PC-9 (cell line): Measurements from ENCODE around the gene LIMCH1. TPM values are rescaled to one million over a fixed set of nuclear protein-coding genes. Genes with fewer than 3 reads are reported as not detected.

Experiments
- BruUV-seq: library from RNA; stranded (reverse); fragments of 400-500 nt; replicated peaks from 2 replicates; lab custom pipeline; 2021; lab: Mats Ljungman, UMichigan
- CTCF ChIA-PET: fragments of 300-600 bp; sonication (Branson Sonifier 250); formaldehyde crosslinking; loops from one replicate; lab custom pipeline; 2022; ENCODE audit warnings: antibody characterized with exemption; lab: Charles Lee
- POLR2A ChIA-PET: fragments of 300-600 bp; sonication (Branson Sonifier 250); formaldehyde crosslinking; loops from one replicate; lab custom pipeline; 2022; ENCODE audit warnings: antibody characterized with exemption; ENCODE audit not compliant: unreplicated experiment; lab: Charles Lee
- DNase-seq, 2 experiments: peaks; one replicate each; pipeline versions ENCODE4 v3.0.0 to v3.0.0-alpha.2; 2015 to 2022; ENCODE audit warnings: mixed read lengths in 1 of 2
- H2AFZ ChIP-seq: fragments of 200-600 bp; sonication (generic); 2 replicates; pipeline ENCODE4 v1.8.1; 2017; ENCODE audit warnings: antibody characterized with exemption
- H3F3A ChIP-seq: fragments of 200-600 bp; sonication (generic); 2 replicates; pipeline ENCODE4 v1.8.1; 2017; ENCODE audit warnings: antibody characterized with exemption, mild to moderate bottlenecking, low read depth; ENCODE audit not compliant: insufficient read depth
- H3K27ac ChIP-seq: fragments of 200-600 bp; sonication (generic); 2 replicates; pipeline ENCODE4 v1.6.1; 2016; ENCODE audit warnings: mixed run types
- H3K27me3 ChIP-seq: fragments of 200-600 bp; sonication (generic); 2 replicates; pipeline ENCODE4 v1.6.1; 2016; ENCODE audit warnings: low read depth, mixed run types; ENCODE audit not compliant: insufficient read depth
- H3K36me3 ChIP-seq: fragments of 200-600 bp; sonication (generic); 2 replicates; pipeline ENCODE4 v1.6.1; 2016; ENCODE audit warnings: low read depth, mixed run types
- H3K4me1 ChIP-seq: fragments of 200-600 bp; sonication (generic); replicated peaks from 2 replicates; pipeline ENCODE4 v1.6.1; 2016; ENCODE audit warnings: mixed run types; ENCODE audit not compliant: insufficient read depth
- H3K4me2 ChIP-seq: fragments of 200-600 bp; sonication (generic); 2 replicates; pipeline ENCODE4 v1.6.1; 2017; ENCODE audit warnings: mixed run types
- H3K4me3 ChIP-seq: fragments of 200-600 bp; sonication (generic); 2 replicates; pipeline ENCODE4 v1.6.1; 2016; ENCODE audit warnings: mixed run types
- H3K79me2 ChIP-seq: fragments of 200-600 bp; sonication (generic); 2 replicates; pipeline ENCODE4 v1.6.1; 2017; ENCODE audit warnings: low read depth, mixed run types
- H3K9me2 ChIP-seq: fragments of 200-600 bp; sonication (generic); 2 replicates; pipeline ENCODE4 v1.8.1; 2017; ENCODE audit warnings: mild to moderate bottlenecking; ENCODE audit not compliant: insufficient read depth
- H3K9me3 ChIP-seq: fragments of 200-600 bp; sonication (generic); 2 replicates; pipeline ENCODE4 v1.8.1; 2016; ENCODE audit warnings: low read depth; ENCODE audit not compliant: insufficient read depth
- H4K20me1 ChIP-seq: fragments of 200-600 bp; sonication (generic); 2 replicates; pipeline ENCODE4 v1.8.1; 2017; ENCODE audit not compliant: insufficient read depth
- EZH2 ChIP-seq: fragments of 200-600 bp; sonication (generic); IDR thresholded peaks from 2 replicates; pipeline ENCODE4 v1.8.0; 2017; ENCODE audit warnings: antibody characterized with exemption, low read depth
- intact Hi-C: fragments of 100-400 bp; cut with micrococcal nuclease; formaldehyde crosslinking; loops from one replicate; pipeline ENCODE4 v1.10.0; 2022; ENCODE audit not compliant: unreplicated experiment
- total RNA-seq: library from RNA; stranded (reverse); gene quantifications from 2 replicates; pipeline ENCODE4 v1.2.3, GENCODE V29; 2021
- TF ChIP-seq, protein P1 (sequence below): fragments of 200-600 bp; sonication (generic); conservative IDR thresholded peaks from 2 replicates; pipeline ENCODE4 v1.6.1; 2017; ENCODE audit warnings: mixed run types, antibody characterized with exemption, mild to moderate bottlenecking, moderate library complexity

The LIMCH1 gene
- total RNA-seq, 1 experiment from 2014 or later, result 339 TPM

DNA sequence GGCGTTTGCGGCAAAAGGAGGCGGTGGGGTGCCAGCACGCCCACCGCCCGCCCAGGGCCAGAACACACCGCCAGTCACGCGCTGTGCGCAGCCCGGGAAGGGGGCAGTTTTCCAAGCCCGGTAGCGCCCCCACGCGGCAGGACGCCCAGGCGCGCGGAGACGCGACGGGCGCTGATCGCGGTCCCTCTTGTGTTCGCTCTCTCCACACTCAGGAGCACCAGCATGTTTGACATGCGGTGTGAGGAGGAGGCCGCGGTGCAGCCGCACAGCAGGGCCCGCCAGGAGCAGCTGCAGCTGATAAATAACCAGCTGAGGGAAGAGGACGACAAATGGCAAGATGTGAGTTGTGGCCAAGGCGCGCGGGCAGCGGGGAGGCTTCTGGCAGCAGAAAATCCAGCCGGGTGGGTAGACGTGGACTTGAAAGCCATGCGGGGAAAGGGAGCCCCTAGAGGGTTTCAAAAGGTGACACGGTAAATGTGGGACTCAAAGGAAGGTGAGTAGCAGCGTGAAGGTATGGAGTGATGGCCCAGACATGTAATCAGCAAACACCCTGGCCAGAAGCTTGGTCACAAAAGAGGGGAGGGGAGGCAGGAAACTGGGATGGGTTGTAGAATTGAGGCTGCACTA lies 106.4 kb downstream of the LIMCH1 start:
- Histone ChIP-seq H2AFZ (no peak overlapping the region), H3K4me2 (no peak overlapping the region), H4K20me1 (no peaks in the 10 kb centered on the region), H3K4me3 (no peak overlapping the region), H3K36me3 (peaks cover 22% of the 10 kb centered on the region; the same call in 1 of the 2 replicates), H3F3A (0 out of 2 replicates have a peak, but pooled peaks cover 3% of the 10 kb centered on the region), H3K79me2 (0 out of 2 replicates have a peak, but pooled peaks cover 3% of the 10 kb centered on the region), H3K9me2 (no peaks in the 10 kb centered on the region), H3K4me1 (no peaks in the 10 kb centered on the region), H3K27ac (no peak overlapping the region), H3K9me3 (no peaks in the 10 kb centered on the region), H3K27me3 (no peaks in the 10 kb centered on the region)
- POLR2A ChIA-PET, result interaction anchor here (0.6 kb wide), 1 partner anchor 427 kb away, joined by 3 read pairs; no protein-coding TSS in a partner anchor
- CTCF ChIA-PET, result interaction anchor here (0.7 kb wide), 1 partner anchor 493 kb away, joined by 7 read pairs; no protein-coding TSS in a partner anchor
- intact Hi-C loops, result loop anchor here (5.0 kb wide), 1 partner anchor 107 kb away; the partner anchor contains the start of gene LIMCH1
- BruUV-seq, result no TSS peak
- no peak for TF ChIP-seq EZH2
- TF ChIP-seq, protein P1, sequence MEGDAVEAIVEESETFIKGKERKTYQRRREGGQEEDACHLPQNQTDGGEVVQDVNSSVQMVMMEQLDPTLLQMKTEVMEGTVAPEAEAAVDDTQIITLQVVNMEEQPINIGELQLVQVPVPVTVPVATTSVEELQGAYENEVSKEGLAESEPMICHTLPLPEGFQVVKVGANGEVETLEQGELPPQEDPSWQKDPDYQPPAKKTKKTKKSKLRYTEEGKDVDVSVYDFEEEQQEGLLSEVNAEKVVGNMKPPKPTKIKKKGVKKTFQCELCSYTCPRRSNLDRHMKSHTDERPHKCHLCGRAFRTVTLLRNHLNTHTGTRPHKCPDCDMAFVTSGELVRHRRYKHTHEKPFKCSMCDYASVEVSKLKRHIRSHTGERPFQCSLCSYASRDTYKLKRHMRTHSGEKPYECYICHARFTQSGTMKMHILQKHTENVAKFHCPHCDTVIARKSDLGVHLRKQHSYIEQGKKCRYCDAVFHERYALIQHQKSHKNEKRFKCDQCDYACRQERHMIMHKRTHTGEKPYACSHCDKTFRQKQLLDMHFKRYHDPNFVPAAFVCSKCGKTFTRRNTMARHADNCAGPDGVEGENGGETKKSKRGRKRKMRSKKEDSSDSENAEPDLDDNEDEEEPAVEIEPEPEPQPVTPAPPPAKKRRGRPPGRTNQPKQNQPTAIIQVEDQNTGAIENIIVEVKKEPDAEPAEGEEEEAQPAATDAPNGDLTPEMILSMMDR, result no peak
- DNase-seq, result no peak

DNA sequence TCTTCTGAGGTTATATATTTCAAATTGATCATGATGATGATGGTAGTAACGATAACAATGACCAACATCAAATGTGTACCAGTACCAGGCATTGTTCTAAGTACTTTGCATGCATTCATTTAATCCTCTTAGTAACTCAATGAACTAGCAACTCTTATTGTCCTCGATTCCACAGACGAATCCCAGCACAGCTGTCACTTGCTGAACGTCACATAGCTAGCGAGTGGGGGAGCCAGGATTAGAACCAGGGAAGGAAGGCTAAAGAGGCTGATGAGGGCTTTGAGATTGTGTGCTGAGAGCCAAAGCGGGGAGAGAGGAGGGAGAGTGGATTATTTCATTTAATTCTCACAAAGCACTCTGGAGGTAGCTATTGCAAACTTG lies 106.9 kb downstream of the LIMCH1 start:
- TF ChIP-seq, protein P1, result no peak
- no peak for TF ChIP-seq EZH2
- Histone ChIP-seq H4K20me1 (no peaks in the 10 kb centered on the region), H3K36me3 (peaks cover 22% of the 10 kb centered on the region; the same call in 1 of the 2 replicates), H3K27ac (no peak overlapping the region), H3K4me2 (no peak overlapping the region), H3F3A (0 out of 2 replicates have a peak, but pooled peaks cover 3% of the 10 kb centered on the region), H3K4me3 (no peak overlapping the region), H3K9me2 (no peaks in the 10 kb centered on the region), H3K79me2 (0 out of 2 replicates have a peak, but pooled peaks cover 3% of the 10 kb centered on the region), H3K27me3 (no peaks in the 10 kb centered on the region), H3K9me3 (no peaks in the 10 kb centered on the region), H3K4me1 (no peaks in the 10 kb centered on the region), H2AFZ (no peak overlapping the region)
- ChIA-PET POLR2A (no interaction called here), CTCF (no interaction called here)
- intact Hi-C loops, result loop anchor here (5.0 kb wide), 1 partner anchor 108 kb away; the partner anchor contains the start of gene LIMCH1
- DNase-seq, result no peak
- no TSS peak for BruUV-seq

DNA sequence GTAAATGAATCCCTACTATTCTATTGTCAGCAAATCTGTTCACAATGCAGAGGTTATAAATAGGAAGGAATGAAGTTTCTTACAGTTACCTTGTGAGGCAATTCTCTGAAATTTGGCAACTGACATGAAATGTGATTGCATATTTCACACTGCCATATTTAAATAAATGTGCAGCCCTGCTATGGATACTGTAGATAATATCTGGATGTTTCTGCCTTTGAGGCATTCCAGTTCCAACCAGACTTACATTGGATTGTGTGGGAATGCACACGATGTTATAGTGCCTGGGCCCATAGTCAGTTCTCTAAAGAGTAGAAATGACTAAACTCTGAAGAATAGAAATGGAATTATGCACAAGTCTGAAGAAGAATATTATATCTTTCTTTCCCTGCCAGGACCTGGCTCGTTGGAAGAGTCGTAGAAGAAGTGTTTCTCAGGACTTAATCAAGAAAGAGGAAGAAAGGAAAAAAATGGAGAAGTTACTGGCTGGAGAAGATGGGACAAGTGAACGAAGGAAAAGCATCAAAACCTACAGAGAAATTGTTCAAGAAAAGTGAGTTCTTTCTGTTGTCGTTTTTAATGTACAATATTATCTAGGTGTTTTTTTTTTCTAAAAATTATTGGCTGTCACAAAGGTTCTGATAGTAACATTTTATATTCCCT lies 107.9 kb downstream of the LIMCH1 start:
- ChIA-PET POLR2A (no interaction called here), CTCF (no interaction called here)
- 0 out of 2 replicates have a peak, but pooled peaks cover 3% of the 10 kb centered on the region for H3K79me2 ChIP-seq
- H3K9me3 ChIP-seq, result no peaks in the 10 kb centered on the region
- H2AFZ ChIP-seq, result no peak overlapping the region
- intact Hi-C loops, result no loop called here
- DNase-seq, result no peak
- H3K4me1 ChIP-seq, result no peaks in the 10 kb centered on the region
- H3F3A ChIP-seq, result 0 out of 2 replicates have a peak, but pooled peaks cover 3% of the 10 kb centered on the region
- H4K20me1 ChIP-seq, result no peaks in the 10 kb centered on the region
- H3K4me3 ChIP-seq, result no peak overlapping the region
- H3K4me2 ChIP-seq, result no peak overlapping the region
- TF ChIP-seq, protein P1, result no peak
- BruUV-seq, result no TSS peak
- H3K36me3 ChIP-seq, result peaks cover 22% of the 10 kb centered on the region; the same call in 1 of the 2 replicates
- no peaks in the 10 kb centered on the region for H3K27me3 ChIP-seq
- H3K9me2 ChIP-seq, result no peaks in the 10 kb centered on the region
- H3K27ac ChIP-seq, result no peak overlapping the region
